ENCODE measurements around the gene GSTM3.

- TF ChIP-seq POLR2A (IDR thresholded peaks at IDR 0.05): no peak
- TF ChIP-seq CTCF (IDR thresholded peaks at IDR 0.05): no peak
Measured at GRCh38 chr1:109765896-109766615, 25.2 kb upstream of the GSTM3 start.
